Activated naive CD4-positive, alpha-beta T cell treated with anti-CD3 and anti-CD28 coated beads, Interleukin-2, amount 50 U/mL, for 24 hours (primary cell): ENCODE measurements around the gene SLC17A1.

Experiments
- H3K27ac Mint-ChIP-seq: one replicate; pipeline ENCODE4 v1.8.0; 2021; ENCODE audit warnings: mild to moderate bottlenecking, mixed read lengths
- H3K27me3 Mint-ChIP-seq: one replicate; pipeline ENCODE4 v1.8.0; 2021; ENCODE audit warnings: mixed read lengths
- H3K36me3 Mint-ChIP-seq: one replicate; pipeline ENCODE4 v1.8.0; 2021; ENCODE audit warnings: mixed read lengths
- H3K4me1 Mint-ChIP-seq: one replicate; pipeline ENCODE4 v1.8.0; 2021; ENCODE audit warnings: mixed read lengths
- H3K4me3 Mint-ChIP-seq: one replicate; pipeline ENCODE4 v1.8.0; 2021; ENCODE audit warnings: mild to moderate bottlenecking, mixed read lengths
- H3K9me3 Mint-ChIP-seq: one replicate; pipeline ENCODE4 v1.8.0; 2021; ENCODE audit warnings: mixed read lengths

SLC17A1 gene, protein sequence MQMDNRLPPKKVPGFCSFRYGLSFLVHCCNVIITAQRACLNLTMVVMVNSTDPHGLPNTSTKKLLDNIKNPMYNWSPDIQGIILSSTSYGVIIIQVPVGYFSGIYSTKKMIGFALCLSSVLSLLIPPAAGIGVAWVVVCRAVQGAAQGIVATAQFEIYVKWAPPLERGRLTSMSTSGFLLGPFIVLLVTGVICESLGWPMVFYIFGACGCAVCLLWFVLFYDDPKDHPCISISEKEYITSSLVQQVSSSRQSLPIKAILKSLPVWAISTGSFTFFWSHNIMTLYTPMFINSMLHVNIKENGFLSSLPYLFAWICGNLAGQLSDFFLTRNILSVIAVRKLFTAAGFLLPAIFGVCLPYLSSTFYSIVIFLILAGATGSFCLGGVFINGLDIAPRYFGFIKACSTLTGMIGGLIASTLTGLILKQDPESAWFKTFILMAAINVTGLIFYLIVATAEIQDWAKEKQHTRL

DNA sequence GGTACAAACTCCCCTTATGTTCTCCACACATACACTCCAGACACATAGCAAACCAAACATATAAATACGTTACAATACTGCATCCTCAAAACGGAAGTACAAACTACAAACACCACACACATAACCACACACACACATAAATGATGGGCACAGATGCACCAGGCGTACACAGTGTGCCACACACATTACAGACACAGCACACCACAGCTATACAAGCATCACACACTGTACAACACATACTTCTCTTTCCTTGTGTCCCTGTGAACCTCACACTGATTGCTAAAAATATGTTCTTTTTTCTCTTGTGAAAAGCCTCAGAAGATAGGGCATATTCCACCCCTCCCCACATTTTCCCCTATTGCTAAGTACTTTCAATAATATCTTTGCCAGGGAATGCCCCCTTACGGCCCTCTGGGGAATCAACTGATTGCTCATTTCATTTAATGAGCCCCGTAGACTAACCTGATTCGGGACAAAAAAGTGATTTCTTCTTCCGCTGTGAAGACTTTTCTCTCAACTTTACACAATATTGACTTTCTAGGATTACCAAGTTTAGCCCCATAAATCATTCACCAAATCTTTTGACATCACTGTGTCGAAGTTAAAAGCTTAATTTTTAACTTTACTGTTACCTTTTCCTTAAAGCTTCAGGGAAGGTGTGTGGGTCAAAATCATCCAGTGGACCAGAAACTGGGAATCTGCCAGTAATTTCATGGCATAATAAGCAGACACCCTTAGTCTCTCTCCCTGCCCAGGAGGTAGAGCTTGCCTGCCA, at the start of gene SLC17A1:
Gene SLC17A1, minus strand, starts transcription at position 521 of the 775 bp plus-strand sequence. CDS start 1,495 bp downstream, outside the sequence.
- H3K36me3 Mint-ChIP-seq: no peaks in the 10 kb centered on the region
- H3K4me1 Mint-ChIP-seq: no peaks in the 10 kb centered on the region
- no peaks in the 10 kb centered on the region for H3K9me3 Mint-ChIP-seq
- no peak within 1 kb of the TSS for H3K4me3 Mint-ChIP-seq
- peaks cover 8% of the 10 kb centered on the region for H3K27me3 Mint-ChIP-seq
- no peak within 1 kb of the TSS for H3K27ac Mint-ChIP-seq

DNA sequence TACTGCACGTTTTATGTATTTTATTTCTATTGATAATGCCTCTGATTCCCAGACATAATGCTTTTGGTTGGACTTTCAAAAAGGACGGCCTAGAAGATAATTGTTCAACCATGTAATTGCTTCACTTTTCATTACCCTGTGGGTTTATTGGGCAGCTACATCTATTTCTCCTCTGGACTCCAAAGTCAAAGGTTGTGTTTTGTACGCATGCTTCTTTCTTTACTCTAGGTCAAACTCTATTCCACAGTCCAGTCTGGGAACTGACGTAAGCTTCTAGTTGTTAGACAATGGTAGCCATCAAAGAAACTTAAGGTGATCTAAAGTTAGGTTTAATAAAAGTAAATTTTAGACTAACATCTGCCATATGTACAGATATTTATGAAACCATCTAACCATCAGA, 48.7 kb upstream of the SLC17A1 start:
- Mint-ChIP-seq H3K36me3 (peaks cover 2% of the 10 kb centered on the region), H3K9me3 (no peaks in the 10 kb centered on the region), H3K27me3 (no peaks in the 10 kb centered on the region), H3K27ac (no peak overlapping the region), H3K4me3 (no peak overlapping the region), H3K4me1 (peaks cover 4% of the 10 kb centered on the region)

DNA sequence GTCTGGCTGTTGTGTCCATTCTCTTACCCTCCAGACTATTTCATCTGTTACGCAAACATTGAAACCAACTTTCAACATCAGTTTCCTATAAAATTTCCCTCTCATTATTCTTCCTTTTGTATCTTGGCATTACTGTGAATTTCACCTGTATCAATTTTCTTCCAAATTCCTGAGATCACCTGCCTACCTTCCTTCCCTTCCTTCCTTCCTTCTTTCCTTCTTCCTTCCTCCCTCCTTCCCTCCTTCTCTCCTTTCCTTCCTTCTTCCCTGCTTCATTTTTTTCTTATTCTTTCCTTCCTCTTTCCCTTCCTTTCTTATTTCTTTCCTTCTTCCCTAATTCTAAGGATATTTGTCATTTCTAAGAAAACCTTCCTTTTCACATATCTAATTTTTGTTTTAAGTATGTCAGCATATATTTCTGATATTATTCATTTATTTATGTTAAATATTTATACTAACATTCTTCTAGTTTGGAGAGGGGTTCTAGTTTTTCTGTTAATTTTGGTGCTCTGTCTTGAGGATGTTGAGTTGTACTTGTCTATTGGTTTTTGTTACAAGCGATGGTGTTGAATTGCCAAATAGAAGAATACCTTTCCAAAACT, 47.0 kb upstream of the SLC17A1 start:
- peaks cover 2% of the 10 kb centered on the region for H3K36me3 Mint-ChIP-seq
- no peak overlapping the region for H3K27ac Mint-ChIP-seq
- H3K4me3 Mint-ChIP-seq: no peak overlapping the region
- no peaks in the 10 kb centered on the region for H3K27me3 Mint-ChIP-seq
- no peaks in the 10 kb centered on the region for H3K9me3 Mint-ChIP-seq
- peaks cover 17% of the 10 kb centered on the region for H3K4me1 Mint-ChIP-seq

DNA sequence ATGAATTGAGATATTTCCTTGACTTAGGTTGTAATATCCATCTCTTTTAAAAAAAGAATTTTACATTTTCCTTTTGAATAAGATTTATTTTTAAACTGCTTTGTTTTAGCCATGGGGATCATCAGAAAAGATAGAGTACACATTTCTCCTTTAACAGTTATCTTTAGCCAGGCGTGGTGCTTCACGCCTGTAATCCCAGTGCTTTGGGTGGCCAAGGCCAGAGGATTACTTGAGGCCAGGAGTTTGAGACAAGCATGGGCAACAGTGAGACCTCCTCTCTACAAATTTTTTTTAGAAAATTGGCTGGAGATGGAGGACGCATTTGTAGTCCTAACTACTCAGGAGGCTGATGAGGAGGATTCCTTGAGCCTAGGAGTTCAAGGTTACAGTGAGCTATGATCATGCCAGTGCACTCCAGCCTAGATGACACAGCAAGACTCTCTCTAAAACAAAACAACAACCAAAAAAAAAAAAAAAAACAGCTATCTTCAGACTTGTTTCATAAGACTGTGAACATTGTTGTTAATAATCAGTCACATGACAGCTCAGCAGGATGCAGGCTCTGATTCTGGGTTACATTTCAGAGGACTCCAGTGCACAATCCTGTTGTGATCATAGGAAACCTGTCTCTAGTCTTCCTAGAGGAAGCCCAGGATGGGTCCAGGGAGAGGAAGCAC, 44.2 kb upstream of the SLC17A1 start:
- H3K4me1 Mint-ChIP-seq: peaks cover 25% of the 10 kb centered on the region
- H3K27me3 Mint-ChIP-seq: no peaks in the 10 kb centered on the region
- no peaks in the 10 kb centered on the region for H3K9me3 Mint-ChIP-seq
- H3K36me3 Mint-ChIP-seq: no peaks in the 10 kb centered on the region
- H3K27ac Mint-ChIP-seq: no peak overlapping the region
- H3K4me3 Mint-ChIP-seq: no peak overlapping the region

DNA sequence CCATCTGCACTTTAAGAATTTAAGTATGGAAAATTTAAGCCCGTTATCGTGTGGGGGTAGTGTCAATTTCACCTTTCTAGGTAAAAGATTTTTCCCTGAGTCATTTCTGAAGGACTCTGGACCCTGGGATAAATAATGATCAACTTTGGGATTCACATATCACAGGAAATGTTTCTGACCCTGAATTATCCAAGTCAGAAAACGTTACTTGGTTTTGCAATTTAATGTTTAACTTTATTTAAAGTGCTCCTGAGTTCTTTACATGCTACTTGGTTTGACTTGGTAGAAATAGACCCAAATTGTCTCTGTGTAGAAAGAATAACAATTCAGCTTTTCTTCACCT, 43.7 kb upstream of the SLC17A1 start:
- Mint-ChIP-seq H3K36me3 (no peaks in the 10 kb centered on the region), H3K4me1 (peaks cover 25% of the 10 kb centered on the region), H3K9me3 (no peaks in the 10 kb centered on the region), H3K4me3 (no peak overlapping the region), H3K27me3 (no peaks in the 10 kb centered on the region), H3K27ac (no peak overlapping the region)

DNA sequence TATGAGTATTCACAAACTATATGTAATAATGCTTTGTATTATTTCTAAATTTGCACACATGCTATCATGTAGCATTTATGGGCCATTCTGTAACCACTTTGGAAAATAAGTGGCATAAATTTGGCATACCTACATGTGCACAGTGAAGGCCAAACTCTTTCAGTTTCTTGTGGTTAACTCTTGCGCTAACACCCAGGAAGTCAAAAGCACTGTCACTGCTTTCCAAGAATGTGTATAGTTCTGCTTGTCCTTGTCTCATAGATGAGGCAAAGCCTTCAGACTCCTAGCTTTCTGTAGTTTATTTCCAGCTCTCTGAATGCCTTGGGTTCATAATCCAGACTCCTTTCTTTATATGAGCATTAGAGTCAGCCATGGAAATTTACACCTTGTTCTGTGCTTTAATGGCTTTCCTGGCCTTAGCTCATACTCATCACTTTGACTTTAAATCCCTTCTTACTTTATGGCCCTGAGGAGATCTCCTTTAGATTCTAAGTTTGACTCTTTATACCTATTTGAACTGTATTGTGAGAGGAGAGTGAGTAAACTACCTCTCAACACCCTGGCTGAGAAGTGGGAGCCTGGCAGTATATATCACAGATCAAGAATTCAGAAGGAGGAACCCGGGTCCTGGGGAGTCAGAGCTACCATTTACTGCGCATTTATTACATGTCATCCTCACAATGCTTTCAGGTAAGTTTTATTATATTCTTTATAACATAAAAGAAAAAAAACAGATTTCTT, 43.1 kb upstream of the SLC17A1 start:
- Mint-ChIP-seq H3K9me3 (no peaks in the 10 kb centered on the region), H3K36me3 (no peaks in the 10 kb centered on the region), H3K4me1 (peaks cover 25% of the 10 kb centered on the region), H3K27ac (no peak overlapping the region), H3K27me3 (no peaks in the 10 kb centered on the region), H3K4me3 (no peak overlapping the region)

DNA sequence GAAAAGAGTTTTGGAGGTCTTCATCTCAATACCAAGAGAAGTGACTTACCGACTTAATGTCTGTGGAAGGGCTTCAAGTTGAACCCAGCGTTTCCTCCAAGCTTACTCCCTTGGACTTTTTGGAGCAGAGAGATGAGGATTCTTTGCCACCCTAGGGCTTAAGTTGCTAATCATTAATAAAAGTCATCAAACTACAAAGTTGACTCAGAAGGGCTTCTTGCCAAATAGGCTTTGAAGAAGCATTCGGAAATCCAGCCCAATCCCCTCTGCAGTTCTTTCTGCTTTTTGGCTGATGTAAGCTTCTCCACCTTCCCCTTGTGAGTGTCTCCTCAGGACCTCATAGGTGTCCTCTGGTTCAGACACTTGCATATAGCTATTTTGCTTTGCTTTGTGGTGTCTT, 42.3 kb upstream of the SLC17A1 start, which contains the start of gene SLC17A3:
Gene SLC17A3, minus strand, starts transcription at position 126 of the 400 bp plus-strand sequence. CDS start 5,856 bp downstream, outside the sequence.
- H3K27ac Mint-ChIP-seq: no peak within 1 kb of the TSS
- H3K4me3 Mint-ChIP-seq: no peak within 1 kb of the TSS
- H3K27me3 Mint-ChIP-seq: no peaks in the 10 kb centered on the region
- H3K9me3 Mint-ChIP-seq: no peaks in the 10 kb centered on the region
- H3K36me3 Mint-ChIP-seq: no peaks in the 10 kb centered on the region
- H3K4me1 Mint-ChIP-seq: peaks cover 25% of the 10 kb centered on the region

DNA sequence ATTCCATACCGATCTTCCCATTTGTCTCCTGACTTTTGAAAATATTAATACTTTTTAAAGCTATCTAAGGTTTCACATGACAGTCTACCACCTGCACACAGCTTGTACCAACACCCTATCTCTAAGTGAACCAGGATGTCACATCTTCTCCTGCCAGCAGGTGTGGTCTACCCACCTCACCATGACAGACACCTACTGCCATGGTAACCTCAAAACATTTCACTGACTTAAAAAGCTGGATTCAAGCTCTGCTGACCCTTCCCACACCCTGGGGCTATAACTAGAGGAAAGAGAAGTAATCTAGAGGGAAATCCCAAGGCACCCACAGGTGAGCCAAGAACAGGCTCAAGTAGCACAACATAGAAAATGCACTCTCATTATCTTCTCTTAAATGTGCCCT, 41.0 kb upstream of the SLC17A1 start:
- Mint-ChIP-seq H3K27ac (no peak overlapping the region), H3K4me1 (peaks cover 25% of the 10 kb centered on the region), H3K9me3 (no peaks in the 10 kb centered on the region), H3K36me3 (no peaks in the 10 kb centered on the region), H3K27me3 (no peaks in the 10 kb centered on the region), H3K4me3 (no peak overlapping the region)

DNA sequence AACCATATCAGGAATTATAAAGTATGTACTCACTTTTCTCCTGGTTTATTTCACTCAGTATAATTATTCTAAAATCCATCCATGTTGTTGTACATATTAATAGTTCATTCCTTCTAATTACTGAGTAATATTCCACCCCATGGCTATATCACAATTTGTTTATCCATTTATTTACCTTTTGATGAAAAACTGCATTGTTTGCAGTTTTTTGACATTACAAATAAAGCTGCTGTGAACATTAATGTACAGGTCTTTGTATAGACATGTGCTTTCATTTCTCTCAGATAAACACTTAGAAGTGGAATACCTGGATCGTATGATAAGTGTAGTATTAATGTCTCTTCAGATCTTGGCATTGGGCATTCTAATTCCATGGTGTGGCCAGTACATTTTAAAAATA, 38.0 kb upstream of the SLC17A1 start:
- H3K4me3 Mint-ChIP-seq: no peak overlapping the region
- H3K4me1 Mint-ChIP-seq: peaks cover 33% of the 10 kb centered on the region
- H3K36me3 Mint-ChIP-seq: no peaks in the 10 kb centered on the region
- no peaks in the 10 kb centered on the region for H3K9me3 Mint-ChIP-seq
- H3K27ac Mint-ChIP-seq: no peak overlapping the region
- no peaks in the 10 kb centered on the region for H3K27me3 Mint-ChIP-seq

DNA sequence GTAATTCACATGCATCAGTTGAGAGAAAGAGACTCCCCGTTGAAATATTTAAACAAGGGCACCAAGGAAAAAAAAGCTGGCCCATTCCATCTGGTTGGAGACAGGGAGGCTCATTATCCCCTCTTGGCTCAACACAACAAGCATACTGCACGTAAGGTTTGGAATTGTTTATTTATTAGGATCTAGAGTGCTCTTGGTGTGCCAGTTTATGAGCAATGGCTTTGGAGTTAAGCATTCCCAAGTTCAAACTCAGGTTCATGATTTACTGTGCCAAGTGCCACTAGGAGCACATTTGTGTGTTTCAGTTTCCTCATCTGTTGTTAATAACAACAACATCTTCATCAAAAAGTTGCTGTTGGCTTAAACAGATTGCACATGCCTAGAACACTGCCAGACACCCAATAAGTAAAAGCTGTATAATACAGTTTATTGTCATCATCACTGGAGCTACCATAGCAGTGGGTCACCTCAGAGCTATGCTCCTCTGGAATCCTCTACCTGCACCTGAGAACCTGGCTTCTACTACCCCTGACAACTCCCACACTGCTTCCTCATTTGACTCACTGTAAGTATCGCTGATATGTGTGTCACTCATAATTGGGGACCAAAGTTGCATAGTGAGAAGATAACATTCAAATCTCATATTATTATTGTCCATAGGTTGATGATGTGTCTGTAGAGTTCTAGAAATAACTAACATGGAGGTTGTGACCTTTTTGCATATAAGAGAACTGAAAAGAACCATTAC, 36.8 kb upstream of the SLC17A1 start:
- Mint-ChIP-seq H3K4me3 (no peak overlapping the region), H3K27me3 (no peaks in the 10 kb centered on the region), H3K36me3 (no peaks in the 10 kb centered on the region), H3K4me1 (peaks cover 32% of the 10 kb centered on the region), H3K27ac (no peak overlapping the region), H3K9me3 (no peaks in the 10 kb centered on the region)

DNA sequence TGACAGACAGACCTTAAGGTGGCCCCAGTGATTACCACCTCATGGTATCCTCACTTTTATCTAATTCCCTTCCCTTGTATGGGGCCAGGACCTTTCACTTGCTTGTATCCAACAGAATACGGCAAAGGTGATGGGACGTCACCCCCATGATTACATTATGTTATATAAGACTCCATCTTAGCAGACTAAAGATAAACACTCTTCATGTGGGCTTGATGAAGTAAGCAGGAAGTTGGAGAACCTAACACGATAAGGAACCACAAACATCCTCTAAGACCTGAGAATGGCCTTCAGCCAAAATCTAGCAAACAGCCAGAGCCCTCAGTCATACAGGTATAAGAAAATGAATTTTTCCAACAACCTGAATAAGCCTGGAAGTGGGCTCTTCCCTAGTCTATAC, 34.2 kb upstream of the SLC17A1 start:
- Mint-ChIP-seq H3K27ac (no peak overlapping the region), H3K4me1 (peaks cover 21% of the 10 kb centered on the region), H3K4me3 (no peak overlapping the region), H3K9me3 (no peaks in the 10 kb centered on the region), H3K27me3 (no peaks in the 10 kb centered on the region), H3K36me3 (no peaks in the 10 kb centered on the region)

DNA sequence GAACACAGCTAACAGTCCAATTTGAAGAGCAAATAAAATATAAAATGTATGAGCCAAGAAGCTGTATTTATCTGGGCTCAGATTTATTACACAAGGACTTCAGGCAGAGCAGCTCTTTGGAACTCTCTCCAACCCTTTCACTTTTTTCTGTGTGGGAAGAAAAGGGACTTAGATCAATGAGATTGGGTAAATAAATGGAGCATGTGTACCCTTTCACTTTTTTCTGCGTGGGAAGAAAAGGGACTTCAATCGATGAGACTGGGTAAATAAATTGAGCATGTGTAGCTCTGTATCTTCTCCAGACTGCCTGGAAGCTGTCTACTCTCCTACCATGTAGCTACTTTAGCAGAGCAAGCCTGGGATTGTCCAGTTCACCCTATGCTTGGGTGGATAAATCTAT, 31.5 kb upstream of the SLC17A1 start:
- Mint-ChIP-seq H3K9me3 (no peaks in the 10 kb centered on the region), H3K36me3 (peaks cover 2% of the 10 kb centered on the region), H3K4me3 (no peak overlapping the region), H3K4me1 (peaks cover 21% of the 10 kb centered on the region), H3K27ac (no peak overlapping the region), H3K27me3 (peaks cover 1% of the 10 kb centered on the region)

DNA sequence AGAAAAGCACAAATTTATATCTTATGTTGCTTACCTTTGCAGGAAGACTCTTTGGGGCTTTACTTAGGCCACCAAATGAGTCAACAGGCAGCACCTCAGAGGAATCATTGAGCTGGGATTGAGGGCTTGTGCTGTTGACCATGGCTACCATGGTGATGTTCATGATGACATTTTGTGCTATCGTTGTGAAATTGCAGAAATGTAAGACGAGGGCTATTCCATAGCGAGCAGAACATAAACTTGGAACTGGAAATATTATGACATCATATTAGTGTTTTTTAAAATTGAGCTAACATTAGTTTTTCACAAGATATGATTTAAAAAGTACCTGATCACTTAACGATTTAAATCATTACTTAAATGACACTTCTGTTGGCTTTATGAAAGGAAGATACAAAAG, 30.3 kb upstream of the SLC17A1 start:
- Mint-ChIP-seq H3K9me3 (no peaks in the 10 kb centered on the region), H3K4me1 (peaks cover 21% of the 10 kb centered on the region), H3K36me3 (peaks cover 4% of the 10 kb centered on the region), H3K4me3 (no peak overlapping the region), H3K27me3 (peaks cover 4% of the 10 kb centered on the region), H3K27ac (no peak overlapping the region)

DNA sequence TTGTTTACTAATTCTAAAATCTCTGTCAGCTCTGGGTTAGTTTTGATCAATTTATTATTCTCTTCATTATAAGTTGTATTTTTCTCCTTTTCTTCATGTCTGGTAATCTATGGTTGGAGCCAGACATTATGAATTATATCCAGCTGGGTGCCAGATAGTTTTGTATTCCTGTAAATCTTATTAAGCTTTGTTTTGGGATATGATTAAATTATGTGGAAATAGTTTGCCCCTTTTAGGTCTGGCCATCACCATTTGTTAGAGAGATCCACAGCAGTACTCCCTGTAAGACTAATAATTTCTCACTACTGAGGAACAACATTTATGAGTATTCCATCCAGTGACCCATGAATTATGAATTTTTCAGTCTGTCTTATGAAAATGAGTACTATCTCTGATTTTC, 20.9 kb upstream of the SLC17A1 start:
- Mint-ChIP-seq H3K9me3 (no peaks in the 10 kb centered on the region), H3K27ac (no peak overlapping the region), H3K36me3 (peaks cover 3% of the 10 kb centered on the region), H3K4me1 (peaks cover 13% of the 10 kb centered on the region), H3K4me3 (no peak overlapping the region), H3K27me3 (peaks cover 4% of the 10 kb centered on the region)
